ENCODE measurements around the gene LTB4R2.

DNA sequence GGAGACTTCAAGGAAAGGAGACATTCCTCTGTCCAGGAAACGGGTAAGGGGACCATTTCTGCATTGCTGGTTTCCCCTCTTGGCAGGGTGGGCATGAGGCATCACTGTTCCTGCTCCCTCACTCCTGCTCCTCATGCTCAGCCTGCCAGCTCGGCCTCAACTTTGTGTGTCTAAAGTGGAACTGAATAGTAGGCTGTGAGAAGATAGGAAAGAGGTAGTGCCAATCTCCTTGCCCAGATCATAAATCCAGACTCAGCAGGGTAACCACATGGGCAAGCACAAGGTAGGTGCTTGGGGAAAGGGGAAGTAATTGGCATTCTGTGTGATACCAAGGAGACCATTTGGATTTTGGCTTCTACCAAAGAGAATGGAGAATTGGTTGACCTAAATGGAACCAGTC, 4.0 kb downstream of the LTB4R2 start:
- TF ChIP-seq, protein P1, sequence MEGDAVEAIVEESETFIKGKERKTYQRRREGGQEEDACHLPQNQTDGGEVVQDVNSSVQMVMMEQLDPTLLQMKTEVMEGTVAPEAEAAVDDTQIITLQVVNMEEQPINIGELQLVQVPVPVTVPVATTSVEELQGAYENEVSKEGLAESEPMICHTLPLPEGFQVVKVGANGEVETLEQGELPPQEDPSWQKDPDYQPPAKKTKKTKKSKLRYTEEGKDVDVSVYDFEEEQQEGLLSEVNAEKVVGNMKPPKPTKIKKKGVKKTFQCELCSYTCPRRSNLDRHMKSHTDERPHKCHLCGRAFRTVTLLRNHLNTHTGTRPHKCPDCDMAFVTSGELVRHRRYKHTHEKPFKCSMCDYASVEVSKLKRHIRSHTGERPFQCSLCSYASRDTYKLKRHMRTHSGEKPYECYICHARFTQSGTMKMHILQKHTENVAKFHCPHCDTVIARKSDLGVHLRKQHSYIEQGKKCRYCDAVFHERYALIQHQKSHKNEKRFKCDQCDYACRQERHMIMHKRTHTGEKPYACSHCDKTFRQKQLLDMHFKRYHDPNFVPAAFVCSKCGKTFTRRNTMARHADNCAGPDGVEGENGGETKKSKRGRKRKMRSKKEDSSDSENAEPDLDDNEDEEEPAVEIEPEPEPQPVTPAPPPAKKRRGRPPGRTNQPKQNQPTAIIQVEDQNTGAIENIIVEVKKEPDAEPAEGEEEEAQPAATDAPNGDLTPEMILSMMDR (IDR thresholded peaks at IDR 0.05; ENCODE audit: low read length), result no peak
- no peak for TF ChIP-seq EZH2phosphoT487 (IDR thresholded peaks at IDR 0.05; ENCODE audit: low read length)

Measured in MM.1S (cell line).